SK-N-SH (cell line): Measurements from ENCODE around the gene CHML. TPM values are rescaled to one million over a fixed set of nuclear protein-coding genes. Genes with fewer than 3 reads are reported as not detected.

Experiments
- CTCF ChIA-PET: fragments of 300-600, 350-600 bp; formaldehyde crosslinking; extraction: SDS; loops from one replicate; lab custom pipeline; 2021; lab: Yijun Ruan, JAX
- POLR2A ChIA-PET: fragments of 350-600 bp; sonication (Branson Sonifier 250); formaldehyde crosslinking; extraction: SDS; loops from one replicate; lab custom pipeline; 2020; ENCODE audit warnings: antibody characterized with exemption, inconsistent platforms; lab: Yijun Ruan, JAX
- DNase-seq: peaks from one replicate; pipeline ENCODE4 v3.0.0; 2012
- H2AFZ ChIP-seq: fragments of 200-600 bp; sonication (generic); 2 replicates; pipeline ENCODE4 v1.8.1; 2016; ENCODE audit warnings: antibody characterized with exemption, mild to moderate bottlenecking, low read depth
- H3F3A ChIP-seq: fragments of 200-600 bp; sonication (generic); replicated peaks from 2 replicates; pipeline ENCODE3; 2016; ENCODE audit warnings: antibody characterized with exemption, mild to moderate bottlenecking; ENCODE audit not compliant: insufficient read depth
- H3K27ac ChIP-seq, 2 experiments: fragments of 200-500 bp in 1 of 2; fragments of 200-600 bp in 1 of 2; sonication (Bioruptor generic) in 1 of 2; sonication (generic), shearing (Covaris generic) in 1 of 2; 2 replicates each; pipeline versions ENCODE4 v1.5.1 to v1.6.1; 2014 to 2016; ENCODE audit warnings: low read depth in 2 of 2, inconsistent platforms in 1 of 2, low read length in 1 of 2, mild to moderate bottlenecking in 1 of 2, mixed read lengths in 1 of 2
- H3K27me3 ChIP-seq: fragments of 200-600 bp; sonication (generic), shearing (Covaris generic); 2 replicates; pipeline ENCODE4 v1.6.1; 2016; ENCODE audit warnings: mixed run types; ENCODE audit not compliant: insufficient read depth
- H3K36me3 ChIP-seq, 2 experiments: fragments of 200-500 bp in 1 of 2; fragments of 200-600 bp in 1 of 2; sonication (Bioruptor generic) in 1 of 2; sonication (generic) in 1 of 2; replicated peaks in 1 of 2; 2 replicates each; pipeline versions ENCODE3 to v1.5.1; 2014 to 2016; ENCODE audit warnings: low read length in 1 of 2, mild to moderate bottlenecking in 1 of 2; ENCODE audit not compliant: insufficient read depth in 2 of 2, control insufficient read depth in 1 of 2
- H3K4me1 ChIP-seq, 2 experiments: fragments of 200-500 bp in 1 of 2; fragments of 200-600 bp in 1 of 2; sonication (Bioruptor generic) in 1 of 2; sonication (generic), shearing (Covaris generic) in 1 of 2; 2 replicates each; pipeline versions ENCODE4 v1.5.1 to v1.6.1; 2014 to 2016; ENCODE audit warnings: low read depth in 1 of 2, low read length in 1 of 2, mixed run types in 1 of 2; ENCODE audit not compliant: insufficient read depth in 2 of 2, control insufficient read depth in 1 of 2
- H3K4me2 ChIP-seq: fragments of 200-600 bp; sonication (generic), shearing (Covaris generic); 2 replicates; pipeline ENCODE4 v1.6.1; 2017; ENCODE audit warnings: mixed run types
- H3K4me3 ChIP-seq, 2 experiments: fragments of 200-500 bp in 1 of 2; fragments of 200-600 bp in 1 of 2; sonication (Bioruptor generic) in 1 of 2; sonication (generic), shearing (Covaris generic) in 1 of 2; 2 replicates each; pipeline versions ENCODE4 v1.5.1 to v1.8.1; 2014 to 2016; ENCODE audit warnings: low read depth in 2 of 2, inconsistent platforms in 1 of 2, low read length in 1 of 2, mild to moderate bottlenecking in 1 of 2, mixed read lengths in 1 of 2, moderate library complexity in 1 of 2
- H3K79me2 ChIP-seq: fragments of 200-600 bp; sonication (generic); 2 replicates; pipeline ENCODE4 v1.8.1; 2017; ENCODE audit warnings: mild to moderate bottlenecking; ENCODE audit not compliant: insufficient read depth
- H3K9ac ChIP-seq: fragments of 200-600 bp; sonication (generic); 2 replicates; pipeline ENCODE4 v1.6.1; 2017; ENCODE audit warnings: mixed run types
- H3K9me2 ChIP-seq: fragments of 200-600 bp; sonication (generic); 2 replicates; pipeline ENCODE4 v1.6.1; 2017; ENCODE audit warnings: mixed run types
- H3K9me3 ChIP-seq: fragments of 200-600 bp; sonication (generic); 2 replicates; pipeline ENCODE4 v1.6.1; 2017; ENCODE audit warnings: mixed run types, mild to moderate bottlenecking, moderate library complexity
- H4K20me1 ChIP-seq: fragments of 200-600 bp; sonication (generic); 2 replicates; pipeline ENCODE4 v1.6.1; 2017; ENCODE audit warnings: mild to moderate bottlenecking, mixed run types; ENCODE audit not compliant: insufficient read depth
- CHD2 ChIP-seq: fragments of 150-350 bp; IDR thresholded peaks from 2 replicates; pipeline ENCODE4 v1.6.1; 2018; ENCODE audit warnings: low read length; ENCODE audit not compliant: partially characterized antibody
- ELF1 ChIP-seq: IDR thresholded peaks from 2 replicates; pipeline ENCODE4 v1.4.0; 2012
- EP300 ChIP-seq, 2 experiments: IDR thresholded peaks; 2 replicates each; pipeline versions ENCODE4 v1.4.0 to v1.6.1; 2012; ENCODE audit warnings: borderline replicate concordance in 1 of 2, low read depth in 1 of 2, low read length in 1 of 2
- EZH2phosphoT487 ChIP-seq: fragments of 200-600 bp; sonication (generic); IDR thresholded peaks from 2 replicates; pipeline ENCODE4 v1.6.1; 2017; ENCODE audit warnings: low read depth, mixed run types, mild to moderate bottlenecking, antibody characterized with exemption, moderate library complexity, borderline replicate concordance
- FOSL2 ChIP-seq: IDR thresholded peaks from 2 replicates; pipeline ENCODE4 v1.4.0; 2012; ENCODE audit warnings: low read depth, mild to moderate bottlenecking, moderate library complexity, borderline replicate concordance
- FOXJ3 ChIP-seq: sonication (generic); formaldehyde crosslinking; IDR thresholded peaks from 2 replicates; pipeline ENCODE4 v1.5.1; 2020; ENCODE audit warnings: mild to moderate bottlenecking, missing genetic modification reagents
- FOXM1 ChIP-seq: IDR thresholded peaks from 2 replicates; pipeline ENCODE4 v1.4.0; 2012; ENCODE audit warnings: low read depth, mild to moderate bottlenecking
- JUND ChIP-seq: IDR thresholded peaks from 2 replicates; pipeline ENCODE4 v1.4.0; 2012
- MEF2A ChIP-seq: IDR thresholded peaks from 2 replicates; pipeline ENCODE4 v1.4.0; 2012; ENCODE audit warnings: low read depth, borderline replicate concordance
- MXI1 ChIP-seq: IDR thresholded peaks from 2 replicates; pipeline ENCODE4 v1.6.1; 2012; ENCODE audit warnings: mild to moderate bottlenecking, low read depth, low read length, improper control_type of control experiment
- RCOR1 ChIP-seq: fragments of 150-350 bp; IDR thresholded peaks from 2 replicates; pipeline ENCODE4 v1.6.1; 2017; ENCODE audit warnings: antibody characterized with exemption, low read length
- RFX5 ChIP-seq: IDR thresholded peaks from 2 replicates; pipeline ENCODE4 v1.6.1; 2012; ENCODE audit warnings: mild to moderate bottlenecking, improper control_type of control experiment, low read length
- RXRA ChIP-seq: IDR thresholded peaks from 2 replicates; pipeline ENCODE4 v1.4.0; 2012; ENCODE audit warnings: low read depth, mild to moderate bottlenecking, borderline replicate concordance
- SMC3 ChIP-seq: IDR thresholded peaks from 2 replicates; pipeline ENCODE4 v1.6.1; 2012; ENCODE audit warnings: low read depth, low read length, improper control_type of control experiment
- TAF1 ChIP-seq: IDR thresholded peaks from 2 replicates; pipeline ENCODE4 v1.6.1; 2012; ENCODE audit warnings: low read depth, mild to moderate bottlenecking, low read length, moderate library complexity, borderline replicate concordance
- TCF12 ChIP-seq: IDR thresholded peaks from 2 replicates; pipeline ENCODE4 v1.4.0; 2012
- TEAD4 ChIP-seq: IDR thresholded peaks from 2 replicates; pipeline ENCODE4 v1.4.0; 2012; ENCODE audit warnings: mild to moderate bottlenecking, borderline replicate concordance; ENCODE audit not compliant: insufficient read depth
- YY1 ChIP-seq: IDR thresholded peaks from 2 replicates; pipeline ENCODE4 v1.4.0; 2012; ENCODE audit warnings: low read depth, mild to moderate bottlenecking
- WGBS: methylation state at CpG from one replicate; pipeline ENCODE4 v1.1.6; 2017; ENCODE audit warnings: low lambda C conversion rate; 5-methylcytosine and 5-hydroxymethylcytosine counted together
- polyA plus RNA-seq, 3 experiments: library from polyadenylated mRNA; depleted of rRNA; stranded (reverse); fragments of >200 nt; gene quantifications; 2 replicates each; pipeline ENCODE4 v1.2.3, GENCODE V29; 2012
- TF ChIP-seq, protein P1 (sequence below): IDR thresholded peaks from 2 replicates; pipeline ENCODE4 v1.4.0; 2012; ENCODE audit warnings: low read depth, borderline replicate concordance
- TF ChIP-seq, protein P2 (sequence below): IDR thresholded peaks from 2 replicates; pipeline ENCODE4 v1.4.0; 2012; ENCODE audit warnings: low read depth
- TF ChIP-seq, protein P3 (sequence below): fragments of 200-600 bp; sonication (generic); IDR thresholded peaks from 2 replicates; pipeline ENCODE4 v1.6.1; 2017; ENCODE audit warnings: antibody characterized with exemption, mild to moderate bottlenecking, moderate library complexity

Gene CHML
- polyA plus RNA-seq, 1 of the 3 experiments (the other 2 are of a cell fraction) = 3.0 TPM

DNA sequence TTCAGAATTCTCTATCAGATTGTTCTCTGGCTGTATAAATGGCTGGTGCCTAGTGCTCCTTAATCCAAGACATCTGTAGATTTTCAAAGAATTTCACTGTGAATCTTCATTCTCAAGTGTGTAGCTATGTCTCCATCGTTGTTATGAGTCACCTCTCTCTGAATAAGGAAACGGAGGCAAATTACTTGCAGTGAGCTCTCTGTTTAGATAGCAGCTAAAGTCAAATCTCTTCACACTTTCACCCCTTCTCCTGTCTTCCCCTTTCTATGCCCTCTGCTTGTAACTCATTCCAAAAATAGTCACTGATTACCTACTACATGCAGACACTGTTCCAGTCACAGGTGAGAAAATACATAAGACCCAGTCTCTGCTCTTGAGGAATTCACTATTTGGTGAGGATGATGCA lies 39.7 kb downstream of the CHML start:
- CTCF ChIA-PET = interaction anchor here (0.6 to 1.0 kb wide), 2 partner anchors 10 to 45 kb away, joined by 3 read pairs; no protein-coding TSS in a partner anchor
- 15% methylated on average over 2 of the region's 2 CpGs for WGBS
- DNase-seq = no peak
- Histone ChIP-seq H3K9ac (no peak overlapping the region), H3K36me3 (peaks cover 0 to 4% of the 10 kb centered on the region in 2 experiments), H3K27ac (peak overlapping the region in 1 of 2 experiments; percentile 39; a peak in 1 of 4 replicates), H3K9me3 (no peaks in the 10 kb centered on the region), H3K27me3 (no peaks in the 10 kb centered on the region), H4K20me1 (no peaks in the 10 kb centered on the region), H3F3A (peaks cover 7% of the 10 kb centered on the region), H3K4me3 (no peak overlapping the region), H2AFZ (no peak overlapping the region), H3K9me2 (no peaks in the 10 kb centered on the region), H3K4me1 (no peaks in the 10 kb centered on the region; a peak in 1 of 4 replicates), H3K4me2 (no peak overlapping the region), H3K79me2 (no peaks in the 10 kb centered on the region)
- TF ChIP-seq TCF12 (peak; percentile 60), MXI1 (no peak), FOSL2 (peak; percentile 52; the same call in 1 of the 2 replicates), RFX5 (no peak), TAF1 (no peak), JUND (peak; percentile 19; the same call in 1 of the 2 replicates)
- POLR2A ChIA-PET = no interaction called here

DNA sequence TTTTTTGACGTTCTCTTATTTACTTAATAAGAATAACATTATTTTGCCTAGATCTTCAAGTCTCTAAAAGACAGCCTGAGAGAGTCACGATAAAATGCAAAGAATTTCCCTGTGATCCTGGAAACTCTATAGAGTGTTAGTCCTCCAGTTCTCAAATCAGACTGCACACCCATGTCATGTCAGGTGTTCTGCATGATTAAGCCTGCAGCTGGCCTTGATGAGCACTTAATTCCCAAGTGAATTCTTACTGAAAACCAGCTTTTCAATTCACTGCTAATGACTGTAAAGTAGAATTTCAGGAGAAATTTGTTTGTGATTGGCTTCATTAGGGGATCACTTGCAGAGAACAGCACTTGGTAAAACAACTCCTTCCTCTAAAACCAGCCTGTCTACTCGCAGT lies 41.9 kb downstream of the CHML start:
- DNase-seq = no peak
- no peak overlapping the region for H2AFZ ChIP-seq
- no peaks in the 10 kb centered on the region for H3K9me2 ChIP-seq
- peaks cover 11% of the 10 kb centered on the region for H3F3A ChIP-seq
- no peaks in the 10 kb centered on the region for H4K20me1 ChIP-seq
- WGBS = 93% methylated on average over 3 of the region's 3 CpGs
- no peak overlapping the region for H3K4me3 ChIP-seq
- no peaks in the 10 kb centered on the region for H3K27me3 ChIP-seq
- TF ChIP-seq YY1 = no peak
- no peak for TF ChIP-seq FOSL2
- TF ChIP-seq RXRA = no peak
- no peak for TF ChIP-seq ELF1
- no peak for TF ChIP-seq TEAD4
- TF ChIP-seq EP300 (IDR thresholded peaks at IDR 0.05; ENCODE audit: borderline replicate concordance in 1 of 2, low read depth in 1 of 2, low read length in 1 of 2) = no peak
- TF ChIP-seq, protein P1, sequence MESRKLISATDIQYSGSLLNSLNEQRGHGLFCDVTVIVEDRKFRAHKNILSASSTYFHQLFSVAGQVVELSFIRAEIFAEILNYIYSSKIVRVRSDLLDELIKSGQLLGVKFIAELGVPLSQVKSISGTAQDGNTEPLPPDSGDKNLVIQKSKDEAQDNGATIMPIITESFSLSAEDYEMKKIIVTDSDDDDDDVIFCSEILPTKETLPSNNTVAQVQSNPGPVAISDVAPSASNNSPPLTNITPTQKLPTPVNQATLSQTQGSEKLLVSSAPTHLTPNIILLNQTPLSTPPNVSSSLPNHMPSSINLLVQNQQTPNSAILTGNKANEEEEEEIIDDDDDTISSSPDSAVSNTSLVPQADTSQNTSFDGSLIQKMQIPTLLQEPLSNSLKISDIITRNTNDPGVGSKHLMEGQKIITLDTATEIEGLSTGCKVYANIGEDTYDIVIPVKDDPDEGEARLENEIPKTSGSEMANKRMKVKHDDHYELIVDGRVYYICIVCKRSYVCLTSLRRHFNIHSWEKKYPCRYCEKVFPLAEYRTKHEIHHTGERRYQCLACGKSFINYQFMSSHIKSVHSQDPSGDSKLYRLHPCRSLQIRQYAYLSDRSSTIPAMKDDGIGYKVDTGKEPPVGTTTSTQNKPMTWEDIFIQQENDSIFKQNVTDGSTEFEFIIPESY = no peak
- no peak for TF ChIP-seq FOXM1
- no peak for TF ChIP-seq MEF2A
- TF ChIP-seq TCF12 = no peak
- no peak for TF ChIP-seq FOXJ3
- TF ChIP-seq, protein P2, sequence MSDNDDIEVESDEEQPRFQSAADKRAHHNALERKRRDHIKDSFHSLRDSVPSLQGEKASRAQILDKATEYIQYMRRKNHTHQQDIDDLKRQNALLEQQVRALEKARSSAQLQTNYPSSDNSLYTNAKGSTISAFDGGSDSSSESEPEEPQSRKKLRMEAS = no peak
- TF ChIP-seq MXI1 = no peak
- TF ChIP-seq TAF1 = no peak
- TF ChIP-seq SMC3 = no peak
- TF ChIP-seq, protein P3, sequence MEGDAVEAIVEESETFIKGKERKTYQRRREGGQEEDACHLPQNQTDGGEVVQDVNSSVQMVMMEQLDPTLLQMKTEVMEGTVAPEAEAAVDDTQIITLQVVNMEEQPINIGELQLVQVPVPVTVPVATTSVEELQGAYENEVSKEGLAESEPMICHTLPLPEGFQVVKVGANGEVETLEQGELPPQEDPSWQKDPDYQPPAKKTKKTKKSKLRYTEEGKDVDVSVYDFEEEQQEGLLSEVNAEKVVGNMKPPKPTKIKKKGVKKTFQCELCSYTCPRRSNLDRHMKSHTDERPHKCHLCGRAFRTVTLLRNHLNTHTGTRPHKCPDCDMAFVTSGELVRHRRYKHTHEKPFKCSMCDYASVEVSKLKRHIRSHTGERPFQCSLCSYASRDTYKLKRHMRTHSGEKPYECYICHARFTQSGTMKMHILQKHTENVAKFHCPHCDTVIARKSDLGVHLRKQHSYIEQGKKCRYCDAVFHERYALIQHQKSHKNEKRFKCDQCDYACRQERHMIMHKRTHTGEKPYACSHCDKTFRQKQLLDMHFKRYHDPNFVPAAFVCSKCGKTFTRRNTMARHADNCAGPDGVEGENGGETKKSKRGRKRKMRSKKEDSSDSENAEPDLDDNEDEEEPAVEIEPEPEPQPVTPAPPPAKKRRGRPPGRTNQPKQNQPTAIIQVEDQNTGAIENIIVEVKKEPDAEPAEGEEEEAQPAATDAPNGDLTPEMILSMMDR = no peak
- no peak for TF ChIP-seq RCOR1
- no peak for TF ChIP-seq CHD2
- no peak for TF ChIP-seq EZH2phosphoT487
- TF ChIP-seq, all 33 proteins: peak for 0
- no peak overlapping the region for H3K4me2 ChIP-seq
- H3K36me3 ChIP-seq = peaks cover 4 to 13% of the 10 kb centered on the region in 2 experiments
- H3K79me2 ChIP-seq = no peaks in the 10 kb centered on the region
- CTCF ChIA-PET = interaction anchor here (2.1 kb wide), 1 partner anchor 13 kb away, joined by 14 read pairs; no protein-coding TSS in a partner anchor
- POLR2A ChIA-PET = no interaction called here
- peaks cover 0 to 4% of the 10 kb centered on the region in 2 experiments; a peak in 2 of 4 replicates for H3K4me1 ChIP-seq
- no peaks in the 10 kb centered on the region for H3K9me3 ChIP-seq
- H3K9ac ChIP-seq = no peak overlapping the region
- no peak overlapping the region for H3K27ac ChIP-seq
